Measurements from ENCODE around the gene ABCB8.
"Not testable (repeated sequence)": the region's sequence is repeated elsewhere in the genome, so short reads cannot be mapped to it uniquely, and the experiment has no call there.

GRCh38 chr7:151027728-151028130, 521 bp upstream of the ABCB8 start:
- TF ChIP-seq CTCF (IDR thresholded peaks at IDR 0.05; ENCODE audit: control extremely low read depth in 1 of 3, insufficient read depth in 1 of 3, low read depth in 1 of 3, low read length in 3 of 3); POLR2A (IDR thresholded peaks at IDR 0.05; ENCODE audit: control extremely low read depth in 1 of 2, low read depth in 2 of 2, low read length in 2 of 2): not testable (repeated sequence)
